ENCODE results near the gene CFAP54.

GRCh38 chr12:96482086-96482485 lies 7.3 kb upstream of the CFAP54 start:
- TF ChIP-seq MAZ (IDR thresholded peaks at IDR 0.05; ENCODE audit: borderline replicate concordance, low read depth, low read length) (no peak), CTCF (IDR thresholded peaks at IDR 0.05) (no peak), RAD21 (conservative IDR thresholded peaks at IDR 0.05 in 1 of 2, IDR thresholded peaks at IDR 0.05 in 1 of 2) (no peak), JUNB (IDR thresholded peaks at IDR 0.05) (no peak), USF2 (IDR thresholded peaks at IDR 0.05) (no peak), POLR2A (IDR thresholded peaks at IDR 0.05; ENCODE audit: low read length) (no peak), ZC3H11A (IDR thresholded peaks at IDR 0.05) (no peak), RFX5 (IDR thresholded peaks at IDR 0.05) (no peak), CHD4 (IDR thresholded peaks at IDR 0.05; ENCODE audit: borderline replicate concordance) (no peak)
